ENCODE measurements around the gene ABCC5.
A peak's percentile ranks its signal among the peaks of the same experiment; 100 is the strongest.

Gene ABCC5

DNA sequence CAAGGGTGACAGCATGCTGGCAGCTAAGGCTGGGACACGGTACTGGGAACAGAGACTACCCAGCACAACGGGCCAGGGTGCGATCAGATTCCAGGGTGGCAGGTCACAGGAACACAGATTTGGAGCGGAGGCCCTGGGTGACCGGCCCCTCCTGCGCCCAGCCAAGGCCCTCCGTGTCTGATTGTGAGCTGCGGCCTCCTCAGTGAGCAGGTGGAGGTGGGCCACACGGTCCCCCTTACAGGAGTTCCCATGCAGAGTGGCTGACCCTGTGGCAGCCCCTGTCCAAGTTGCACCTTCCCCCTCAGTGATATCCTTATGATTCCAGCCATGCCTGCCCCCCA lies 104.1 kb downstream of the ABCC5 start:
- H3K36me3 Mint-ChIP-seq = no peaks in the 10 kb centered on the region
- no peak for DNase-seq (ENCODE audit: low spot score in 2 of 2)
- H3K27me3 Mint-ChIP-seq = no peaks in the 10 kb centered on the region
- ATAC-seq (ENCODE audit: low read depth) = no peak
- no peaks in the 10 kb centered on the region for H3K9me3 Mint-ChIP-seq
- H3K4me1 Mint-ChIP-seq = peaks cover 2% of the 10 kb centered on the region
- no peak overlapping the region for H3K4me3 Mint-ChIP-seq
- no peak overlapping the region for H3K27ac Mint-ChIP-seq

DNA sequence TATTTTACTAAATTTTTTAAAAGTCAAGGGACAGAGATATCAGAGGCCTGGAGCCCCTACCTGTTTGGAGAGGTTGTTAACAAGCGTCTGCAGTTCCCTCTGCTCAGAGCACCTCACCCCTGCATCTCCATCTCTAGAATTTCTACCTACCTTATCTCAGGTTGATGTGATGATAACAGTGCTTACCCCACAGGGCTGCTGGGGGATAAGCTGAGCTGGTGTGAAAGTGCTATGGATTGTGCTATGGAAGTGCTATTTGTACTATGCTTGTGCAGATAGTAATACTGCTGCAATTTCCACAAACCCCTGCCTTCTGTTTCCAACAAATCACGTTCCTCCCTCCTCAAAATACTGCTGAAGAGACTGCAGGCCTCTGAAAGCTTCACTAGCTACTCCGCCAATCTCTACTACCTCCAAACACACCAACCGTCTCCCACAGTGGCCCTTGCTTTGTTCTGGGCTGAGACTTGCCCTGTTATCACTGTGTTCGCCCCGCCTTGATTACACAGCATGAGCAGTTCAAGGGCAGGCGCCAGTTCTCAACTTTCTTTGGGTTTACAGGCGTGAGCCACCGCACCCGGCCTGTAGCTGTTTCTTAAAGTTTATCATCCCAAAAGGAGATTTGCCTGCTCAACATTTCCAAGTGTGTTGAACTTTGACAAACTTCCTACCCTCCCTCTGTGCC lies 104.6 kb downstream of the ABCC5 start:
- Mint-ChIP-seq H3K4me1 (peaks cover 2% of the 10 kb centered on the region), H3K36me3 (no peaks in the 10 kb centered on the region), H3K27ac (no peak overlapping the region), H3K4me3 (no peak overlapping the region), H3K27me3 (no peaks in the 10 kb centered on the region), H3K9me3 (no peaks in the 10 kb centered on the region)
- no peak for ATAC-seq (ENCODE audit: low read depth)
- no peak for DNase-seq (ENCODE audit: low spot score in 2 of 2)

DNA sequence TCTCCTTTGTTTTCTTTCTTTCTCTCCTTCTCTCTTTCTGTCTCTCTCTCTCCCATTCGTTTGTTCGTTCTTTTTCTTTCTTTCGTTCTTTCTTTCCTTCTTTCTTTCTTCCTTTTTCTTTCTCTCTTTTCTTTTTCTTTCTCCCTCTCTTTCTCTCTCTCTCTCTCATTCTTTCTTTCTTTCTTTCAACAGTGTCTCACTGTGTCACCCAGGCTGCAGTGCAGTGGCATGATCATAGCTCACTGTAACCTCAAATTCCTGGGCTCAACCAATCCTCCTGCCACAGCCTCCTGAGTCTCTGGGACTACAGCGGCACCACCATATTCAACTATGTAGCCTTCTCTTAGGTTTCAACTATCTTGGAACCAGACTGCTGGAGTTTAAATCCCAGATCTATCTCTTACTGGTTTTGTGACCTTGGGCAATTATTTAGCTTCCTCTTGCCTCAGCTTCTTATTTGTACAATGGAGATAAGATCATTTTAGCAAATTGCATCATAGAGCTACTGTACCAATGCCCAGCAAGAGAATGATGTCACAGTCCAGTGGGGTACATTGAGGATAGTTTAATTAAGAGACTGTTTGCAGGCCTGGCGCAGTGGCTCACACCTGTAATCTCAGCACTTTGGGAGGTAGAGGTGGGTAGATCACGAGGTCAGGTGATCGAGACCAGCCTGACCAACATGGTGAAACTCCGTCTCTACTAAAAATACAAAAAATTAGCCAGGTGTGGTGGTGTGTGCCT lies 105.7 kb downstream of the ABCC5 start:
- Mint-ChIP-seq H3K36me3 (no peaks in the 10 kb centered on the region), H3K27ac (no peak overlapping the region), H3K4me3 (no peak overlapping the region), H3K4me1 (peaks cover 2% of the 10 kb centered on the region), H3K9me3 (no peaks in the 10 kb centered on the region), H3K27me3 (no peaks in the 10 kb centered on the region)
- DNase-seq (ENCODE audit: low spot score in 2 of 2) = no peak
- no peak for ATAC-seq (ENCODE audit: low read depth)

DNA sequence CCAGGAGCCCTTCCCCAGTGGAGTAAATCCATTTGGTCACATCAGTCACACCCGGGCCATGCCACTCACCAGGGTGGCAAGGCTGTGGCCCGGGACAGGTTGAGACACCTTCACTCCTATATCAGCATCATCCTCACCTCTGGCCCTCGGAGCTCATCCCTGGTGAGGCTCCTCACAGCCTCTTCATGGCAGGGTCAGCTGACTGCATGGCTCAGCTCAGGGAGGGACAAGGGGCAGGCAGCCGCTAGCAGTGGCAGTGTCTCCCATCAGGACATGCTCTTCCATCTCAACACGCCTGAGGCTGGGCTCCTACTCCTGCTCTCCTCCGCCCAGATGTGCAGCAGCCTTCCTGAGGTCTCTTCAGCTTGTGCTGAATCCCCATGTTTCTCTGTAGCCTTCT lies 106.6 kb downstream of the ABCC5 start:
- no peak for ATAC-seq (ENCODE audit: low read depth)

DNA sequence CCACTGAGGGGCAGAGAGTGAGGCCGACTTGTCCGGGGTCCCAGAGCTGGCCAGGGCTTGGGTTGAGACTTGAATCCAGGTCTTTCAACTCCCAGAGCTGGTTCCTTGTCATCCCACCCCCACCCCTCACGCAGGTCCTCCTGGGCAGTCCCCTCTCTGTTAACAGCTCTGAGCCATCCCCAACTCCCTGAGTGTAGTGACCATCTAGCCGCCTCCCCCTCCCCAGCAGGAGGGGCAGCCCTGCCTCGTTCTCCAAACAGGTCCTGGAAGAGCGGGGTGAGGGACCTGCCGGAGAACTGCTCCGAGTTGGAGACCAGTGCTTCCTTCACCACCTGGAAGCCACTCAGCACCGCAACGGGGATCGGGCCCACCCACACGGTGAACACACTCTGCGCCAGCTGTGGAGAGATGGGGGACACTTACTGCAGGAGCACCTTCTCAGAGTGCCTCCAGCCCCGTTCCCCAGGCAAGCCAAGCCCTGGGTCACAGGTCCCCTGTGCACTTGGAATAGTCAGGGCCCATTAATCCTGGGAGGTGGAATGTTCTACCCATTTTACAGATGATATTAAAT lies 108.6 kb downstream of the ABCC5 start:
- H3K9me3 Mint-ChIP-seq = no peaks in the 10 kb centered on the region
- no peaks in the 10 kb centered on the region for H3K4me1 Mint-ChIP-seq
- no peaks in the 10 kb centered on the region for H3K27me3 Mint-ChIP-seq
- DNase-seq (ENCODE audit: low spot score in 2 of 2) (no peak), ATAC-seq (ENCODE audit: low read depth) (no peak)
- no peaks in the 10 kb centered on the region for H3K36me3 Mint-ChIP-seq
- H3K27ac Mint-ChIP-seq = no peak overlapping the region
- H3K4me3 Mint-ChIP-seq = no peak overlapping the region

More for the DNA sequence above, 106.6 kb downstream of the ABCC5 start:
- H3K27me3 Mint-ChIP-seq = no peaks in the 10 kb centered on the region
- H3K4me3 Mint-ChIP-seq = no peak overlapping the region
- no peaks in the 10 kb centered on the region for H3K36me3 Mint-ChIP-seq
- H3K4me1 Mint-ChIP-seq = peaks cover 2% of the 10 kb centered on the region
- H3K27ac Mint-ChIP-seq = no peak overlapping the region
- no peak for DNase-seq (ENCODE audit: low spot score in 2 of 2)
- H3K9me3 Mint-ChIP-seq = no peaks in the 10 kb centered on the region

DNA sequence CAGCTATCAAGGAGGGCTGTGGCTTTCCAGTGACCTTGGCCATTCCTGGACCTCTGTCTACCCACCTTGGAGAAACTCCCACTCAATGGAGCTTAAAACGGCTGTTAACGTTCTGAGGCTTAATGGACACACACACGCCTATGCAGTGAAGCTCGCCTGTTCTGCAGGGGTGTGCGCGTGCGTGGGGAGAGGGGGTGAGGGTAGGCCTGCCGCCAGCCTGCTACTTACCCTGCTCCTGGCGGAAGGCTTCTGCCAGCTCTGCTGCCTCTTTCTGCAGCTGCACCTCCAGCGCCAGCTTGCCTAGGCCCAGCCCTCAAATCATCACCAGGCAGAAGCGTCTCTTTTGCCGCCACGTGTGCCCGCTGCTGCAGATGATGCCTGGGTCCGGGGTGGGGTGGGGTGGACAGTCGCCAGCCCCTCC lies 109.8 kb downstream of the ABCC5 start:
- DNase-seq (ENCODE audit: low spot score in 2 of 2) (no peak), ATAC-seq (ENCODE audit: low read depth) (no peak)
- Mint-ChIP-seq H3K9me3 (no peaks in the 10 kb centered on the region), H3K4me1 (no peaks in the 10 kb centered on the region), H3K4me3 (no peak overlapping the region), H3K27me3 (no peaks in the 10 kb centered on the region), H3K27ac (no peak overlapping the region), H3K36me3 (no peaks in the 10 kb centered on the region)

DNA sequence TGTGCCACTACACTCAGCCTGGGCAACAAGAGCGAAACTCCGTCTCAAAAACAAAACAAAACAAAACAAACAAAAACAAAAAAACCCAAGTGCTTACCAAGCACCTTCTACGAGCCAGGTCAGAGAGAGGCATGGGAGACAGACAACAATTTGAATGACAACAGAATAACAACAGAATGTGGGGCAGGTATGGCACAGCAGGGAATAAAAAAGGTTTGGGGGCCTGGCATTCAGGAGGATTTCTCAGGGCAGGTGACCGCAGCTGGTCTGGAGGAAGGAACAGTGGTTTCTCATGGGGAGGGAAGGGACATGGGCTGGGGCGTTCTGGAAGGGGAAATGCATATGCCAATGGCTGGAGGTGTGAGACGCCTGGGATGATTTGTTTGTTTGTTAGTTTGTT lies 110.5 kb downstream of the ABCC5 start:
- Mint-ChIP-seq H3K4me3 (no peak overlapping the region), H3K9me3 (no peaks in the 10 kb centered on the region), H3K27ac (no peak overlapping the region), H3K36me3 (no peaks in the 10 kb centered on the region), H3K27me3 (no peaks in the 10 kb centered on the region), H3K4me1 (no peaks in the 10 kb centered on the region)
- no peak for DNase-seq (ENCODE audit: low spot score in 2 of 2)
- no peak for ATAC-seq (ENCODE audit: low read depth)

DNA sequence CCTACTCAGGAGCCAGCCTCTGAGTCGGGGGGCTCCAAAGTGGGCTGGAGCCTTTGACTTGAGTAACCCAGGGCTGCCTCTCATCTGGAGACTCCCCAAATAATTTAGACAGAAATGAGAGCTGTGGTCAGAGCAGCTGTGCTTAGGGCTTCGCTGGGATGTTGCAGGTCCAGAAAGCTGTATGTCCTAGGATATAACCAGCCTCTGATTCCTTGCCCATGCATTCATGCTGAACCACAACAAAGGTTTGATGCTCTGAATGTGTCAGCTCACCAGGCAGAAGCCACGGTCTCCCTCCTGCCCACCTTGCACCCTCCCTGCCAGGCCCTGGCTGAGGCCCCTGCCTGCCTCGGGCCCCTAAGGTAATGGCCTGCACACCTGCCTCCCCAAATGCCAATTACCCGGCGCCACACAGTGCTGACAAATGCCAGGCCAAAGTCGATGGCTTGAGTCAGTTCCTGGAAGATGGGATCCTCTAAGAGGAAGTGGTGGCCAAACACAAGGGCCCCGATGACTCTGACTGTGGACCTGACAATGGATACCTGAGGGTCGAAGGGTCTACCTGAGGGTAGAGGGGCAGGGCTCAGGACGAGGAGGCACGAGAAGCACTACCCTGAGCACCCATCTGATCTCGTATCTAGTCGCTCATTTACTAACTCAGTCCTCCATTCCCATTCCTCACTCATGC lies 111.3 kb downstream of the ABCC5 start:
- Mint-ChIP-seq H3K4me1 (no peaks in the 10 kb centered on the region), H3K36me3 (no peaks in the 10 kb centered on the region), H3K27ac (no peak overlapping the region), H3K27me3 (peaks cover 3% of the 10 kb centered on the region), H3K4me3 (no peak overlapping the region), H3K9me3 (no peaks in the 10 kb centered on the region)
- ATAC-seq (ENCODE audit: low read depth) = no peak
- no peak for DNase-seq (ENCODE audit: low spot score in 2 of 2)

DNA sequence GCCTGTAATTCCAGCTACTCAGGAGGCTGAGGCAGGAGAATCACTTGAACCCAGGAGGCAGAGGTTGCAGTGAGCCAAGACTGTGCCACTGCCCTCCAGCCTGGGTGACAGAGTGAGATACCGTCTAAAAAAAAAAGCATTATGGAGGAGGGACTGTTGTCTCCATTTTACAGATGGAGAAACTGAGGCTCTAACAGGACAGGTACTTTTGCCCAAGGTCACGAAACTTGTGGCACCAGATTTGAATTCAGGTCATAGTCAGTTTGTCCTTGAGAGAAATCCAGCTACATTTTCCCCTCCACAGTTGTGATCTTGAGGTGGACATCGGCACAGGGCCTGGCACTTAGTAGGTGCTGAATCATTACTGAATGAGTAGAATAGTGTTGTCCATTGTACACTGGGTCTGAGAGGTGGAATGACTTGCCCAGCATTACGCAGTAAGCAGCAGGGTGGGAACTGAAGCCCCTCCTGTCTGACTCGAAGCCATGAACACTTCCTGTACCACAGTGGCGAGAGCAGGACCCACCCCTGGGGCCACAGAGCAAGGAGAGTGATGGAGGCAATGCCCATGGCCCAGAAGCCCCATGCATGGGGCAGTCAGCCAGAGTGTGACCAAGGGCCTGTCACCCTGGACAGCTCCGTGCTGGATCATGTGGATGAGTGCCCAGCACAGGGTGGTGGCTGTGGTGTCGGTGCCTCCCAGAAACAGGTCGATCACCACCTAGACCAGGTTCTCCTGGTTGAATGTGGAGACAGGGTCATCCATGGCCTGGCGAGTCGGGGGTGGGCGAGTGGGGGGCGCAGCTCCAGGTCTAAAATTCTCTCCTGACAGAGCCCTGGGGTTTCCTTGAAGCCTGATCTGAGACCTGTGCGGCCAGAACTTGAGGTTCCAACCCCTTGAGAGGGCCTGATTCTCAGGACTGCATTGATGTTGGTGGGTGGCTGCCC lies 112.6 kb downstream of the ABCC5 start:
- Mint-ChIP-seq H3K4me3 (no peak overlapping the region), H3K9me3 (peaks cover 2% of the 10 kb centered on the region), H3K27ac (no peak overlapping the region), H3K4me1 (no peaks in the 10 kb centered on the region), H3K27me3 (peaks cover 9% of the 10 kb centered on the region), H3K36me3 (no peaks in the 10 kb centered on the region)
- no peak for ATAC-seq (ENCODE audit: low read depth)
- DNase-seq (ENCODE audit: low spot score in 2 of 2) = no peak

DNA sequence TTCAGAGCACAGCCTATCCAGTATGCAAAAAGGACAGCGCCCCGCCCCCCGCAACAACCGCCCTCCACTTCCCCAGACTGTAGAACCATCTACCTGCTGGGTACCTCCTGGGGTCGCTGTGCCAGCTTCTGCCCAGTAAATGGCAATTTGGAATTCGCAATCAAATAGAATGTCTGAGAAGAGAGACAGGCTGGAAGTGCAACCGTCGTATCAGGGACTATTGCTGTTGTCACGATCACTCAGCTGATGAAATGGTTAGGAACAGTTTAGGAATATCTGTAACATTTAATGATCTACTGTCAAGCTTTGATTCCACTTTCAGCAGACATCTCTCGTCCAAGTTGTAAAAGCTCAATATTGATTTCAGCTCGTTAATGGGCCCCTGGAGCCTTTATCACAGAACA lies 119.7 kb downstream of the ABCC5 start:
- Mint-ChIP-seq H3K27me3 (peaks cover 16% of the 10 kb centered on the region), H3K27ac (no peak overlapping the region), H3K9me3 (peaks cover 3% of the 10 kb centered on the region), H3K4me3 (no peak overlapping the region), H3K4me1 (peaks cover 5% of the 10 kb centered on the region), H3K36me3 (peaks cover 2% of the 10 kb centered on the region)
- DNase-seq (ENCODE audit: low spot score in 2 of 2) (no peak), ATAC-seq (ENCODE audit: low read depth) (peak; percentile 47)

DNA sequence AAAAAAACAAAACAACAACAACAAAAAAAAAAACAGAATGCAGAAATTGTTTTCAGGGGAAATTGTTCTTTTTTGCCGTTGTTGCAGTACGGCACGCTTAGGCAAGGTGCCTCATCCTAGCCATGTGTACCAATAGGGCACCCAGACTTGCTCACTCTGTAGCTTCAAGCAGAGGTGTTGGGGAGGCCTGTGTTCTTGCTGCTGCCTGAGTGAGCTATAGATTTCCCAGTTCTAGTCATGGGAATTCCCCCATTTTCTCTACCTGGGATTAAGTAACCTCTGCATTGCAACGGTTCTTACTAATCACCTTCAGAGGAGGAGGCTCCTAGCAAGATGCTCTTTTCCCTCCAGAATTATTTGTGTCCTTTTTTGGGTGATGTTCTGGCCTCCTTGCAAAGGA lies 120.1 kb downstream of the ABCC5 start:
- no peak overlapping the region for H3K4me3 Mint-ChIP-seq
- no peak overlapping the region for H3K27ac Mint-ChIP-seq
- peaks cover 2% of the 10 kb centered on the region for H3K36me3 Mint-ChIP-seq
- DNase-seq (ENCODE audit: low spot score in 2 of 2) = no peak
- peaks cover 5% of the 10 kb centered on the region for H3K4me1 Mint-ChIP-seq
- no peak for ATAC-seq (ENCODE audit: low read depth)
- H3K9me3 Mint-ChIP-seq = peaks cover 3% of the 10 kb centered on the region
- peaks cover 16% of the 10 kb centered on the region for H3K27me3 Mint-ChIP-seq

DNA sequence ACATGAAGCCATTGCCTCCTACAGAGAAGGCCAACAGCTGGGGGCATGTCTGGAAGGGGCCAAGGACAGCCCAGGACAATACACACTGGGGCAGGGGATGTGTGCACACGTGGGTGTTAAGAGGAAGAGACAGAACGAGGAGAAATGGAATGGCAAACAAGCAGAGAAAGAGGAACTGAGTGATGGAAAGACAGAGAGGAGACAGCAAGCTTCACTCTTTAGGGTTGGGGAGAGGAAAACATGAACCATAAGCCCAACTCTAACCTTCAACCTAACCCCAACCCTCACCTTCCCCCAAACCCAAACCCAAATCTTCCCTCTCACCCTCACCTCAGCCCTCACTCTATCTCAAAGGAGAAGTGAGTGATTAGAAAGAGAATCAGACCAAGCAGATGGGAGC lies 121.1 kb downstream of the ABCC5 start:
- Mint-ChIP-seq H3K4me3 (no peak overlapping the region), H3K27ac (no peak overlapping the region), H3K4me1 (peaks cover 5% of the 10 kb centered on the region), H3K9me3 (peaks cover 3% of the 10 kb centered on the region), H3K36me3 (peaks cover 2% of the 10 kb centered on the region), H3K27me3 (peaks cover 17% of the 10 kb centered on the region)
- DNase-seq (ENCODE audit: low spot score in 2 of 2) = no peak
- no peak for ATAC-seq (ENCODE audit: low read depth)

DNA sequence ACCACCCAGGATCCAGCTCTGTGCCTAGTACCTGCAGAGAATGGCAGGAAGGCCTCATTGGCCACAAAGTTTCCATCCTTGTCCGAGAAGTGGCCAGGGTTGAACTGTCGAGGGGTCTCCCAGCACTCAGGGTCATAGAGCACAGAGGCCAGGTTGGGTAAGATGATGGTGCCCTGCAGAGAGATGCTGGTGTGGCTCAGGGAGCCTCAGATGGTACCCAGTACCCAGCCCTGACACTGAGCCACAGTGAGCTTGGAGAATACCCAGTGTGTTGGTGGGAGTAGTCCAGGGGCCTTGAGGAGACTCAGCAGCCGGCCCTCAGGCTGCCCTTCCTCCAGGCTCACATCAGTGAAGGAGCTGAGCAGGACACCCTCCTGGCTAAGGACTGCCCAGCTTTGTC lies 121.5 kb downstream of the ABCC5 start:
- no peak for DNase-seq (ENCODE audit: low spot score in 2 of 2)
- Mint-ChIP-seq H3K4me1 (peaks cover 5% of the 10 kb centered on the region), H3K4me3 (no peak overlapping the region), H3K27ac (no peak overlapping the region), H3K9me3 (peaks cover 3% of the 10 kb centered on the region), H3K36me3 (peaks cover 2% of the 10 kb centered on the region), H3K27me3 (peaks cover 14% of the 10 kb centered on the region)
- ATAC-seq (ENCODE audit: low read depth) = no peak
